Inflammatory macrophage treated with lipopolysaccharide for 1 hour (primary cell): ENCODE data around the gene ATG5.
A peak's percentile ranks its signal among the peaks of the same experiment; 100 is the strongest.
"Not testable (repeated sequence)": the region's sequence is repeated elsewhere in the genome, so short reads cannot be mapped to it uniquely, and the experiment has no call there.

Experiments used
- DNase-seq, 2 donors: peaks; one replicate each; pipeline ENCODE4 v3.0.0-alpha.2; 2020 to 2022

The ATG5 gene

DNA sequence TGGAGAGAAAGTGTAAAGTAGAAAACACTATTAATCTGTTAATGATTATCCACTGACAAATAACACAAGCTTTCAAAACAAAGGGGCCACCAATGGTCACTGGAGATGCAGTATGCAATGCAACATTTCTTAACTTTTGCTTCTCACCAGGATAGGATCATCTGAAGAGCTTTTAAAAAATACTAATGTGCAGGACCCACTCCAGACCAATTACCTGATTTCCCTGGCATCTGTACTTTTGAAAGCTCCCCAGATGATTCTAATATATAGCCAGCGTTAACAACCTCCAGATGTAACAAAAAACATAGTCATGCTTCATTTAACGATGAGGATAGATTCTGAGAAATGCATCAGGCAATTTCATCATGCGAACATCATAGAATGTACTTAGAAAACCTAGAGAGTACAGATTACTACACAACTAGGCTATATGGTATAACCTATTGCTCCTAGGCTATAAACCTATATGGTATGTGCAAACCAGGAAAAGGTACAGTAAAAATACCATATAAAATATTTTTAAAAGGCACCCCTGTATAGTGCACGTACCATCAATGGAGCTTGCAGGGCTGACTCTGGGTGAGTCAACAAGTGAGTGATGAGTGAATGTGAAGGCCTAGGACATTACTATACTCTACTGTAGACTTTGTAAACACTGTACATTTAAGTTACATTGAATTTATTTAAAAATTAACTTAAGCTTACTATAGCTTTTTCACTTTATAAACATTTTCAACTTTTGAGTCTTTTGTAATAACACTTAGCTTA is 69.2 kb downstream of the ATG5 start:
- DNase-seq, result no peak

DNA sequence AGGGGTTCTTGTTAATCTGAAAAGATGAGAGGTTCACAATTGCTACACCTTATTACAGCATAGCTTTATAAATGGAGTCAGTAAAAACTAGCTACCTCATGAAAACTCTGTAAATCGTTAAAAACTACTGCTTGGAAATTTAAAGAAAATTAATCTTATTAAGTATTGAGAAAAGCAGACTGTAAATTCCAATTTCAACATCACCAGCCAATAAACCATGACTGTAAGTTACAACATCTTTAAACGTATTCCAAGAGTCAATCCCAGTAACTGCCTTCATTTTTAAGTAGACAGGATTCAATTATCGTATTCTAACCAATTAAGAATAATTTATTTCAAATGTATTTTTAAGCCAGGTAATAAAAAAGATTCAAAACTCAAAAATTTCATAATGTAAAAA is 70.3 kb downstream of the ATG5 start:
- DNase-seq, result no peak

DNA sequence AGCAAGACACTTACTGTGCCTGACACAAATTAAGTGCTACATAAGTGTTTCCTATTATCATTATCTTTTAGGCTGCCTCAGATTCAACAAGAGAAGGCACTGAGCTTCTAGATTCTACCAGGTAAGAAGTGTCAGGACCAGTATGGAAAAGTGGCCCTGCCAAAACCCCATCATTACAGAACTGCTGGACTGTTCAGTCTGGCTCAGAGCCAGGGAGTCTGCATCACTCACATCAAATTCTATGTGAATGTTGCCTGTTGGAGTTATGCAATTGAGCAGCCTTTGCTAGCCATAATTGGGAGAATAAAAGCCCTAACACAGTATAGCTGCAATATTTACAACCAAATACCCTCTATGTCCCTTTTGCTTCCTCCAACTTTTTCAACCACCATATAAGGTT is 70.9 kb downstream of the ATG5 start:
- no peak for DNase-seq

DNA sequence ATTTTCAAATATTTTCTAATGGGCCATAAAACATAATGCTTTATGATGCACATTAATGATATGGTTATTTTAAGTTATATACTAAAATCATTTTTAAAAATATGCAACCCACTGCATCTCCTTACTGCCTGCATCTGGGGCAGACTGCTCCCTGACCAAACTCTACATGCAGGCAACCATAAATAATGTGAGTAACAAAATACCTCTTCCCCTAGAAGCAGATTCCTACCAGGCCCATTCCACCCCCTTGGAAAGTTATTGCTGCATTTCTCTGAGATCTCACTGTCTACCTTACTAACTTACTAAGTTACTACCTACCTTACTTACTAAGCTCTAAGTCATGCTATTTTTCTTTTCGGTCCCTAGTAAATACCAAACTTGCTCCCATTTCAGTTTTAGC is 71.8 kb downstream of the ATG5 start:
- DNase-seq, result no peak

DNA sequence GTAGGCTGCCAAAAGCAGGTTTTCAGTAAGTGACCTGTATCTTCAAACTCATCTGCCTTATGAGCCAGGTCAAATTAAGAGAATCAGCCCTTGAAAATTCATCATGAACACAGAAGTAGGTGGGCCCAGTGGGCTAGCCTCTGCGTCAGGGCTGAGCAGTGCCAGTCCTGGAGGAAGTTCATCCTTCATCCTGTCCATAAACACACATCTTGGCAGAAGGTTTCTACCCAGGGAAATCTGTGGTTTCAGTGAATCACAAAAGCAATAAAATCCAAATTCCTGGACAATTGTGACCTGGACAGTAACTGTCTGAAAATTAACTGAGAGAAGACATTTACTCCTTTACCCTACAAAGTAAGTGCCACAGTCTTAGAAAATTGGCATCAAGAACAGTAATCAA is 72.4 kb downstream of the ATG5 start:
- no peak for DNase-seq

DNA sequence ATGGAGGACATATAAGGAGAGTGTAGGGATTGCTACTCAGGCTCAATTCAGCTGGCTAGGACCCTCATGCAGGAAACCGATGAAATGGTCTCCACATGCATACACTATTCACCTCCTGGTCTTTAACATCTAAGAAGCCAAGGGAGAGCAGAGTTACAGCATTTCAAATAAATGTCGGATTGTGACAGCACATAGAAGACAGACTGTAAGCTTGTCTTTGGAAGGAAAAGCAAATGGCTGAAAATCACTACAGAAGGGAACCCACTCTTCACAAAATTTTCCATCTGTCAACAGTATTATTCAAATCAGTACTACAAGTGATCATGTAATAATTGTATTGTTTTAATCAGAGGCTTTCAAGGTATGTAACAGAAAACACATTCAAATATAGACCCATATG is 72.9 kb downstream of the ATG5 start:
- no peak for DNase-seq

DNA sequence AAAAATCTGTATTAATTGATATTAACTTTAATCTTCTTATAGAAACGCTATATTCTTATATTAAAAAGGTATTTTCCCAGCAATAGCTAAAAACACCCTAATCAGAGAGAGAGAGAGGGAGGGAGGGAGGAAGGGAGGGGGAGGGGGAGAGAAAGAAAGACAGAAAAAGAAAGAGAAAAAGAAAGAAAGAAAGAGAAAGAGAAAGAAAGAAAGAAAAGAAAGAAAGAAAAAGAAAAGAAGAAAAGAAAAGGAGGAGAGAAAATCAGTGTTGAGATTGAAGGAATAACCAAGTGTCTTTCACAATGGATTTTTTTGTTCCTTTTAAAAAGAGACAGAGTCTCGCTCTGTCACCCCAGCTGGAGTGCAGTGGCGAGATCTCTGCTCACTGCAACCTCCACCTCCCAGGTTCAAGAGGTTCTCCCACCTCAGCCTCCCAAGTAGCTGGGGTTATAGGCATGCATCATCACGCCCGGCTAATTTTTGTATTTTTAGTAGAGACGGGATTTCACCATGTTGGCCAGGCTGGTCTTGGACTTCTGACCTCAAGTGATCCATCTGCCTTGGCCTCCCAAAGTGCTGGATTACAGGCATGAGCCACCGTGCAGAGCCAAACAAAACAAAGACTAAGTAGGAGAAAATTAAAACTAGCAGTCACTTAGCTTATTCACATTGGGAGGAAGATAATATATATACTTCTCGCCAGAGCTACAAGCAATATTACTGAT is 73.9 kb downstream of the ATG5 start:
- not testable (repeated sequence) for DNase-seq

DNA sequence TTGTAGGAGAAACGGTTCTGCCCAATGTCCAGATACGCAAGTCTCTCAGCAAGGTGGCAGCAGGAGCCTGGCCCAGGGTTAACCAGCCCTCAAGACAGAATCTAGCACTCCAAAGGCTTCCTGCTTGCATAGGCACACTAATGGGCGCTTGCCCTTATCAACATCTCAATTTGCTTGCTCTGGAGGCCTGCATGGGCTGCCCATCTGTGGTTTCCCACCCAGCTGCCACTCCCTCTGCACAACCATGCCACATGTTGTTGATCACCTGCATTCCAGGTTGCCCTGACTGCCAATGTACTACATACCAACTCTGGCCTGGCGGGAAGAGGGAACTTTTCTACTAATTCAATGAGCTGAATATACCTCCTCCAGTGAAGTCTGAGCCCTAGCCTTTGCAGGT is 74.6 kb downstream of the ATG5 start:
- DNase-seq, result no peak

DNA sequence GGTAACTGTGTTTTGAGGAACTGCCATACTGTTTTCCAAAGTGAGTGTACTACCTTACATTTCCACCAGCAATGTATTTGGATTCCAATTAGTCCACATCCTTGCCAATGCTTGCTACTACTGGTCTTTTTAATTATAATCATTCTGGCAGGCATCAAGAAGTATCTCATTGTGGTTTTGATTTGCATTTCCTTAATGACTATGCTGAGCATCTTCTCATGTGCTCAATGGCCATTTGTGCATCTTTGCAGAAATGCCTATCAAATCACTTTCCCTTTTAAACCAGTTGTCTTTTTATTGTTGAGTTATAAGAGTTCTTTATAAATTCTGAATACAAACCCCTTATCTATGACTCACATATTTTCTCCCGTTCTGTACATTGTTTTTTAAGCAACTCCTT is 75.9 kb downstream of the ATG5 start:
- DNase-seq, result no peak

DNA sequence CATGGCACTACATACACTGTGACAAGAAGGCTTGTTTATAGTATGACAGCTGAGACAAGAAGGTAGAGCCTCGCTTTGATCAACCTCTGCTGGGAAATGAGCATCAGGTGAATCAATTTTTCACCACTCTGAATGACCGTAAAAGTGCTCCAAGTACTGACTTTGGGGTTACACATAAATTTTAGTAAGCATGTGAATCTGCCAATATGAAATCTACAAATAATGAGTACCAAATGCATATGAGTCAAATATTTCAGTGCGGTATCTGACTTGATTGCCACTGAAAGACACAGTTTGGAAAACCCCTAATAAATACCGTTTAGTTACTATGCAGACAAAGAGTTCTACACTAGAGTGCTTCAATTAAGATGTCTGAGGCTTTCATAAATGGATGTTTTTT is 77.8 kb downstream of the ATG5 start:
- no peak for DNase-seq

DNA sequence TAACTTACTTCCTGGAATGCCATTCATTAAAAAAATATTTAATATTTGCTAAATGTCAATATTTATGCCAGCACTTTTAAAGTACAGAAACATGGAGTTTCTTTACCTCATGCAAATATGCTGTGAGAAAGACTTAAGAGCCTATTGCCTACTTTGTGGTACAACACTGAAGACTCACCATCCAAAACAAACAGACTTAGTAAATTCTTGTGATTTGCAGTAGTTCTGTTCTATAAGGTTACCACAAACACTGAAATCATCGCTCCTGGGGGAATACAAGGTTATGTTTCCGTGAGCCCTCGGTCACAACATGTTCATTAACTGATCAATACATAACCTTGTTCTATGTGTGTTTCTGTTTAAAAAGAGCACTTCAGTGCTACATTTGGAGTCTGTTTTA is 78.3 kb downstream of the ATG5 start:
- DNase-seq, result no peak

DNA sequence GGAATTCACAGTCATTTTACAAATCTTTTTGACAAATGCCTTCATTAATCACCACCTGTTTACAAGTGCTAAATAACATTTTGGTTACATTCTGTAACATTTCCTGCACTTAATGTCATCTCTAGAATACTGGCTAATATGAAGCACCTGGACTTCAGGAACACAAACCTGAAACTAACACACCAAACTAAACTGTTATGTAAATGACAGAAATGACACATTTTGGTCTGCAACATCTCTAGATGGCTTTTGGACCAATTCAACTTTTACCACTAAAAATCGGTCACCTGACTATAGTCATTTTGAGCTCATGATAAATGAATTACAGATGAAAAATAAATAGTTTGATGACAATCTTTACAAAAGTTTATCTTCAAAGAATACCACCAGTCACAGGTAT is 80.6 kb downstream of the ATG5 start:
- DNase-seq, result no peak

DNA sequence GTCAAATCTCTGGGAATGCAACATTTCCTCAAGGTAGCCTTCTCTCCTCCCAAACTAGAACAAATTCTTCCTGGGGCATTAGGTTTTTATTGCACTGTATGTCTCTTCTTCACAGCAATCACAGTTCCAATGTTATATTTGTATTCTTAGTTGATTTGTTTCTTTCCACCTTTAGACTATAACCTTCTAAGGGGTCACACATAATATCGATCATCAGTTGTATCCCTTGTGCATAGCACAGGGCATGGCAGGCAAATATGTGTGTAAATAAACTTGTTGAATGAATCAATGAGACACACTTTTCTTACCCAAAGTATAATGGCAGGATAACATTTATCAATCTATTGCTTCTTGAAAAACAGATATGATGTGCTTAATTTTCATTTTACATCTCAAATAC is 81.0 kb downstream of the ATG5 start:
- no peak for DNase-seq

DNA sequence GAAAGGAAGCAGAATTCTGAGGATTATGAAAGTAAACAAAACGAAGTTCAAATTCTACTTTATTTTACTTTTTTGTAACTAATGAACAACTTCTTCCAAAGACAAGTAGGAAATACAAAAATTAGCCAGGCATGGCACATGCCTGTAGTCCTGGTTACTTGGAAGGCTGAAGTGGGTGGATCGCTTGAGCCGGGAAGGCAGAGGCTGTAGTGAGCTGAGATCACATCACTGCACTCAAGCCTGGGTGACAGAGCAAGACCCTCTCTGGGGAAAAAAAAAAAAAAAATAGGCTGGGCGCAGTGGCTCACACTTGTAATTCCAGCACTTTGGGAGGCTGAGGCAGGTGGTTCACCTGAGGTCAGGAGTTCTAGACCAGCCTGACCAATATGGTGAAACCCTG is 82.3 kb downstream of the ATG5 start:
- no peak for DNase-seq

DNA sequence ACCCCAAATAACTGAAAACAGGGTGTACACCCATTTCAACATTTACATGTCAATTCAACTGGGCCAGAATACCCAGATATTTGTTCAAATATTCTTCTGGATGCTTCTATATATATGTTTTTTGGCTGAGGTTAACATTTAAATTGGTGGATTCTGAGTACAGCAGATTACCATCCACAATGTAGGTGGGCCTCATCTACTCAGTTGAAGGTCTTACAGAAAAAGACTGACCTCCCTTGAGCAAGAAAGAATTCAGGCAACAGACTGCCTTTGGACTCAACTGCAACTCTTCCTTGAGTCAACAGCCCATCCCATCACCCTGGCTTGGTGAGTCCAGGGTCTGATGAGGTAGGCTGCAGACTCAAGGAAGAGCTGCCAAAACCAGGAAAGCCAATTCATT is 84.1 kb downstream of the ATG5 start:
- no peak for DNase-seq

DNA sequence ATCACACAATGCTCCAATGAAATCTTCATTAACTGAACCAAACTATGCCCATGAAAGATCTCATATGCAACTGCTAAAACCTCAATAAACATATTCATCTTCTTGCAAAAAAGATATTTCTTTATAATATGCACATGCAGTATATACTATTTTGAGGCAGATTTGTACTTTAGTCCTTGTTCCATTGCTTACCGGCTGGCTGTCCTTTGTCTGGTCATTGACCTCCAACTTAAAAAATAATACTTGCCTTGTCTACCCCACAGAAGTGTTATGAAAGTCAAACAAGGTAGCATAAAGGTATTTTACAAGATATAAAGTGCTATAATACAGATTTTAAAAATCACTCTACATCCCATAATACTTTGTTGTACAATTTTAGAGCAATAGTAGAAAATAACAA is 88.3 kb downstream of the ATG5 start:
- no peak for DNase-seq

DNA sequence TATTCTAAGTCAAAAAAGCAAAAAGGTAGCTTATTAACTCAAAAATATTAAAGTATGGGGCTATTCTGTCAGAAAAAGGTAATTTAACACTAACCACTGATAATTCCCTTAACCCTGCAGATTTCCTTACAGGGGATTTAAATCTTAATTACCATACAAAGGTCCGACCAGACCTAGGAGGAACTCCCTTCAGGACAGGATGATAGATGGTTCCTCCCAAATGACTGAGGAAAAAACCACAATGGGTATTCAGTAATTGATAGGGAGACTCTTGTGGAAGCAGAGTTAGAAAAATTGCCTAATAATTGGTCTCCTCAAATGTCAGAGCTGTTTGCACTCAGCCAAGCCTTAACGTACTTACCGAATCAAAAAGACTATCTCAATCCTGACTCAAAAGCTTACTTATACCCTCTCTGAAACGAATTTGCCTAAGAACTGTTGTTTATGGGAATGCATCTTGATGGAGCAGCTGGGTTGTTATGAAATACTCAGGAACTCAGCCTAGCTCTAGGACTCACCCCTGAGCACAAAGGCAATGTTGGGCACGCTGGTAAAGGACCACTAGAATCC is 95.6 kb downstream of the ATG5 start:
- not testable (repeated sequence) for DNase-seq

DNA sequence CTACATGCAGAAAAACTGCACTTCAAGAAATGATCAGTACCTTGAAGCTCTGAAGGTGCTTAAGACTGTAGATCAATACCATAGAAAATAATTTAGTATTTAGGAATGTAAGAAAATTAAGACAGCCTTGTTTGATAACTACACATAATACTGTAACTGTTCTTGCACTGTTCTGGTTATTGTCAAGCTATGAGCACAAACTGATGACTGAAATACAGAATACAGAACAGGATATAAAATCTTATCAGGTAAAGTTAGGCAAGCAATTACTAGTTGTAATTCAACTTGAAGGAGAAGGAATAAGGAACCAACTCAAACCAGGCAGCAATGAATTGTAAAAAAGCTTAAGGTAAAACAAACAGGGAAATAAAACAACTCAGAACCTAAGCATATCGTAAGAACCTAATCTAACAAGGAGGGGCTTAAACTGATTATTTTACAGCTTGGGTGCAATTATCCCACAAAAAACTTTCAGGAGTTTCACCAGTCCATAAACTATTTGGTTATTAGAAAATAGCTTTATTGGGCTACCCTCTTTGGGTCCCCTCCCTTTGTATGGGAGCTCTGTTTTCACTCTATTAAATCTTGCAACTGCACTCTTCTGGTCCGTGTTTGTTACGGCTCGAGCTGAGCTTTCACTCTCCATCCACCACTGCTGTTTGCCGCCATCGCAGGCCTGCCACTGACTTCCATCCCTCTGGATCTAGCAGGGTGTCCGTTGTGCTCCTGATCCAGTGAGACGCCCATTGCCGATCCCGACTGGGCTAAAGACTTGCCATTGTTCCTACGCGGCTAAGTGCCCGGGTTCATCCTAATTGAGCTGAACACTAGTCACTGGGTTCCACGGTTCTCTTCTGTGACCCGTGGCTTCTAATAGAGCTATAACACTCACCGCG is 97.7 kb downstream of the ATG5 start:
- DNase-seq, result no peak

DNA sequence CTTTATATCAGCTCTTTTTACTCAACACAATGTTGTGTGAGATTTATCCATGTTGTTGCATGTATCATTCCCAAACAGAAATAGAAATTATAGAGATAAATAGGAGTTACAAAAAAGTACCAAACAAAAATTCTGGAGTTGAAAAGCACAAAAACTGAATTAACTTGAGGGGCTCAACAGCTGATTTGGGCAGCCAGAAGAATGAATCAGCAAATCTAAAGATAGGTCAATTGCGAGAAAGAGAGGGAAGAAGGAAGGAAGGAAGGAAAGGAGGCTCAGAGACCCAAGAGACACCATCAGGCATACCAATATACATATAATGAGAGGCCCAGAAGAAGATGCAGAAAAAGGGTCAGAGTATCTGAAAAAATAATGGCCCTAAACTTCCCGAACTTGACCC is 98.9 kb downstream of the ATG5 start:
- DNase-seq, result no peak

DNA sequence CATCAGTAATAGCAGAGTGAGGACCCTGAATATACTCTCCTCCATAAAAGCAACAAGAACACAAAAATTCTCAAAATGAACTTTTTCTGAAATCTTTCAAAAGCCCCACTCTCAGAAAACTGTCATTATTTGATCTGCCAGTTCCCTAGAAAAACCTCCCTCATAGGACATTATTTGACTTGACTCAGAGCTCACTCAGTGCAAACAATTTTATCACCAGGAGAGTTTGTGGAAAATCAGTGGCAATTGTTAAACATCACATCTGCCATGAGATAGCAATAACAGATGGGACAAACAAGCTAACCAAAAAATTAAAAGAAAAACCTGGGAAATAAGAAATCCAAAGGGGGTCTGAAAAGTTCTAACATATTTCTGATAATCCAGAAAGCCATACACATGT is 100.0 kb downstream of the ATG5 start:
- no peak for DNase-seq

DNA sequence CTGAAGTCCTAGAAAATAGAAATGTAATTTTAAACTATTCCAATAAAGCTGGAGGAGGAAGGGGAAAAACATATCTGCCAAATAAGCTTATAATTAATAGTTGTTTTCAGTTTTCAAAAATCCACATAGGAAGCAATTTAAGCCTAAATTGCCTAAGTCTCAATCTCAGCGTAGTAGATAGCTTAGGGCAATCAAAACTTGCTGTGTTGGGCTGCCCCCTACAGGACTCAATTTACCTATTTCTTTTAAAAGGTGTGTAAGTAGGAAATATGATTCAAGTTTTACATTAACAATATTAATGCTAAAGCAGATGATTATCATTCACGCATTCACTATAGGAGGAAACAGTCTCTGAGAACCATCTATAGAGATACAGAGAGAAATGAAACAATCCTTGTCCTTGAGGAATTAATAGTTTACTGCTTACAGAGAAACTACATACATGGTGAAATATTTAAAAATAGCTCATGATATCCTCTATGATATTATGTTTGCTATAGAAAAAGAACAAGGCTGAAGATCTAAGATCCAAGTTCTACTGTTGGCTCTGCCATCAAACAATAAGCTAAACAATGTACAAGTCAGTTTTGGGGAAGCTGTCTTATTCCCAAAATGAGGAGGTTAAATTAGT is 102.1 kb downstream of the ATG5 start:
- DNase-seq, result peak; percentile 63 to 94

DNA sequence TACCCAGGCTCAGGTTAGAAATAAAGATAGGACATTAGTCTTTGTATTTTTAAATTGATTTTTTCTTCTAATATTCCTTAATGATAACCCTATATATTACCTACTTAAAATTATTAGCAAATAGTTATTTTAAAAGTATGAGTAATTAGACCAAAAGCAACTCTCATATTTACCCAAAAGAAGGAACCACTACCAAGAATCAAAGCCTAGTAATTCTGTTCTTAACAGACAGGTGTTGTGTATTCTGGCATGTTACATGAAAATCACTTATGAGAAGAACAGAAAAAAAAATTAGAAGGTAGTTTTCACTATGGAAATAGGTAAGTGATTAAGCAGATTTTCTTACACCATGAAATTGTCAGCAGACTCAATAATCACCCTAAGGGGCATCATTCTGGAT is 105.1 kb downstream of the ATG5 start:
- DNase-seq, result no peak

DNA sequence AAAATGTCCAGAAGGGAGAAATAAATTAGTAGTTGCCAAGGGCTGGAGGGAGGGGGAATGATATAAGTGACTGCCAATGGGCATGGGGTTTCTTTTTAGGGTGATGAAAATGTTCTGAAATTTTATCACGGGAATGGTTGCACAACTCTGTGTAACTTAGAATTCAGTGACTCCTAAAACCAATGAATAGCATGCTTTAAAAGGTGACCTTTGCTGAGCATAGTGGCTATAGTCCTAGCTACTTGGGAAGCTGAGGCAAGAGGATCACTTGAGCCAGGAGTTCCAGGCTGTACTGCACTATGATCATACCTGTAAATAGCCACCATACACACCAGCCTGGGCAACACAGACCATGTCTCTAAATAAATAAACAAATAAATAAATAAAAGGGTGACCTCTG is 109.0 kb downstream of the ATG5 start:
- DNase-seq, result peak; percentile 19 to 35
